Natural killer cell (primary cell): ENCODE measurements around the gene ALG11. TPM values are rescaled to one million over a fixed set of nuclear protein-coding genes. Genes with fewer than 3 reads are reported as not detected.
"Not testable (repeated sequence)": the region's sequence is repeated elsewhere in the genome, so short reads cannot be mapped to it uniquely, and the experiment has no call there.

Experiments used
- ATAC-seq, 3 donors: fragments of 150-1000 bp in 2 of 3; fragments of 200-7000 bp in 1 of 3; cut with Tn5 transposase; 1 replicate in 1 of 3; 2 replicates in 2 of 3; pipeline ENCODE4 v1.10.0; 2021; ENCODE audit warnings: mild to moderate bottlenecking in 2 of 3, moderate library complexity in 2 of 3
- DNase-seq, 2 donors: peaks; one replicate each; pipeline versions ENCODE4 v3.0.0 to v3.0.0-alpha.2; 2013 to 2021; ENCODE audit warnings: mixed read lengths in 1 of 2
- H3K27ac ChIP-seq: one replicate; pipeline ENCODE4 v1.5.1; 2013; ENCODE audit warnings: mild to moderate bottlenecking, low read length
- H3K27me3 ChIP-seq: one replicate; pipeline ENCODE4 v1.6.1; 2013; ENCODE audit warnings: low read length; ENCODE audit not compliant: control insufficient read depth, insufficient read depth
- H3K36me3 ChIP-seq: one replicate; pipeline ENCODE4 v1.6.1; 2013; ENCODE audit warnings: low read length; ENCODE audit not compliant: control insufficient read depth, insufficient read depth
- H3K4me1 ChIP-seq: one replicate; pipeline ENCODE4 v1.6.1; 2013; ENCODE audit warnings: low read length; ENCODE audit not compliant: control insufficient read depth, insufficient read depth
- H3K4me3 ChIP-seq: one replicate; pipeline ENCODE4 v1.5.1; 2013; ENCODE audit warnings: low read length
- H3K9me3 ChIP-seq: one replicate; pipeline ENCODE4 v1.6.1; 2013; ENCODE audit warnings: low read length; ENCODE audit not compliant: control insufficient read depth, insufficient read depth
- H3K27ac Mint-ChIP-seq, 2 donors: one replicate each; pipeline ENCODE4 v1.8.0; 2022; ENCODE audit warnings: mild to moderate bottlenecking in 2 of 2, mixed read lengths in 2 of 2, moderate library complexity in 1 of 2
- H3K27me3 Mint-ChIP-seq, 2 donors: one replicate each; pipeline ENCODE4 v1.8.0; 2022; ENCODE audit warnings: low read depth in 2 of 2, mixed read lengths in 2 of 2
- H3K36me3 Mint-ChIP-seq: one replicate; pipeline ENCODE4 v1.8.0; 2022; ENCODE audit warnings: mixed read lengths
- H3K4me1 Mint-ChIP-seq, 2 donors: one replicate each; pipeline ENCODE4 v1.8.0; 2022; ENCODE audit warnings: mixed read lengths in 2 of 2
- H3K4me3 Mint-ChIP-seq: one replicate; pipeline ENCODE4 v1.8.0; 2022; ENCODE audit warnings: mild to moderate bottlenecking, moderate library complexity, mixed read lengths
- H3K9me3 Mint-ChIP-seq, 2 donors: one replicate each; pipeline ENCODE4 v1.8.0; 2022; ENCODE audit warnings: mixed read lengths in 2 of 2
- WGBS: methylation state at CpG from one replicate; pipeline ENCODE4 v1.1.7; 2013; ENCODE audit warnings: missing lambda C conversion rate; ENCODE audit not compliant: insufficient coverage; 5-methylcytosine and 5-hydroxymethylcytosine counted together
- intact Hi-C: fragments of 100-400 bp; cut with micrococcal nuclease; formaldehyde crosslinking; loops from one replicate; pipeline ENCODE4 v1.14.2; 2022
- total RNA-seq, 4 donors: library from RNA; stranded (reverse); fragments of 120-200 nt in 1 of 4; gene quantifications; one replicate each; pipeline versions ENCODE4 v1.2.3 to v1.2.4, GENCODE V29; 2013 to 2022
- TF ChIP-seq, protein P1 (sequence below): fragments of 200-600 bp; IDR thresholded peaks from one replicate; pipeline ENCODE4 v1.8.0; 2022; ENCODE audit warnings: antibody characterized with exemption

Gene ALG11
- total RNA-seq, 3 donors from 2014 or later (not counting 1 experiment from before 2014, with no cell fraction given): 30.8 to 35.8 (median 35.2) TPM

- H3K4me1 ChIP-seq: no peaks in the 10 kb centered on the region
- intact Hi-C loops: no loop called here
- Mint-ChIP-seq H3K27me3 (peaks cover 10 to 12% of the 10 kb centered on the region in 2 donors), H3K9me3 (no peaks in the 10 kb centered on the region), H3K4me1 (no peaks in the 10 kb centered on the region), H3K4me3 (no peak overlapping the region), H3K27ac (no peak overlapping the region), H3K36me3 (no peaks in the 10 kb centered on the region)
- TF ChIP-seq, protein P1, sequence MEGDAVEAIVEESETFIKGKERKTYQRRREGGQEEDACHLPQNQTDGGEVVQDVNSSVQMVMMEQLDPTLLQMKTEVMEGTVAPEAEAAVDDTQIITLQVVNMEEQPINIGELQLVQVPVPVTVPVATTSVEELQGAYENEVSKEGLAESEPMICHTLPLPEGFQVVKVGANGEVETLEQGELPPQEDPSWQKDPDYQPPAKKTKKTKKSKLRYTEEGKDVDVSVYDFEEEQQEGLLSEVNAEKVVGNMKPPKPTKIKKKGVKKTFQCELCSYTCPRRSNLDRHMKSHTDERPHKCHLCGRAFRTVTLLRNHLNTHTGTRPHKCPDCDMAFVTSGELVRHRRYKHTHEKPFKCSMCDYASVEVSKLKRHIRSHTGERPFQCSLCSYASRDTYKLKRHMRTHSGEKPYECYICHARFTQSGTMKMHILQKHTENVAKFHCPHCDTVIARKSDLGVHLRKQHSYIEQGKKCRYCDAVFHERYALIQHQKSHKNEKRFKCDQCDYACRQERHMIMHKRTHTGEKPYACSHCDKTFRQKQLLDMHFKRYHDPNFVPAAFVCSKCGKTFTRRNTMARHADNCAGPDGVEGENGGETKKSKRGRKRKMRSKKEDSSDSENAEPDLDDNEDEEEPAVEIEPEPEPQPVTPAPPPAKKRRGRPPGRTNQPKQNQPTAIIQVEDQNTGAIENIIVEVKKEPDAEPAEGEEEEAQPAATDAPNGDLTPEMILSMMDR: no peak
- no peaks in the 10 kb centered on the region for H3K9me3 ChIP-seq
- H3K36me3 ChIP-seq: no peaks in the 10 kb centered on the region
- no peak overlapping the region for H3K27ac ChIP-seq
- DNase-seq (no peak), ATAC-seq (no peak)
- 0% methylated on average over 1 of the region's 4 CpGs for WGBS
- no peak overlapping the region for H3K4me3 ChIP-seq
- no peaks in the 10 kb centered on the region for H3K27me3 ChIP-seq
Measured at GRCh38 chr13:51980908-51981307, 31.3 kb upstream of the ALG11 start.

- DNase-seq (no peak), ATAC-seq (no peak)
- Mint-ChIP-seq H3K4me3 (no peak overlapping the region), H3K4me1 (no peaks in the 10 kb centered on the region), H3K27ac (no peak overlapping the region), H3K27me3 (peaks cover 13 to 17% of the 10 kb centered on the region in 2 donors), H3K9me3 (no peaks in the 10 kb centered on the region), H3K36me3 (no peaks in the 10 kb centered on the region)
- Histone ChIP-seq H3K36me3 (no peaks in the 10 kb centered on the region), H3K4me3 (no peak overlapping the region), H3K9me3 (no peaks in the 10 kb centered on the region), H3K27ac (no peak overlapping the region), H3K4me1 (no peaks in the 10 kb centered on the region), H3K27me3 (no peaks in the 10 kb centered on the region)
- WGBS: 91% methylated on average over 3 of the region's 4 CpGs
- intact Hi-C loops: no loop called here
- TF ChIP-seq, protein P1: no peak
Measured at GRCh38 chr13:51981355-51981754, 30.8 kb upstream of the ALG11 start.

DNA sequence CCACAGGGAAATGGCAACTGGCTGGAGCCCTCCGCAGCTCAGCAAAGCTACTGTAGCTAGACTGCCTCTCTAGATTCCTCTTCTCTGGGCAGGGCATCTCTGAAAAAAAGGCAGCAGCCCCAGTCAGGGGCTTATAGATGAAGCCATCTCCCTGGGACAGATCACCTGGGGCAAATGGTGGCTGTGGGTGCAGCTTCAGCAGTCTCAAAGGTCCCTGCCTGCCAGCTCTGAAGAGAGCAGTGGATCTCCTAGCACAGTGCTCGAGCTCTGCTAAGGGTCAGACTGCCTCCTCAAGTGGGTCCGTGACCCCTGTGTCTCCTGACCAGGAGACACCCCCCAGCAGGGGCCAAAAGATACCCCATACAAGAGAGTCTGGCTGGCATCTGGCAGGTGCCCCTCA, 28.9 kb upstream of the ALG11 start:
- H3K27me3 ChIP-seq, H3K4me1 ChIP-seq, intact Hi-C loops, H3K9me3 ChIP-seq, H3K36me3 ChIP-seq, H3K4me3 Mint-ChIP-seq, H3K36me3 Mint-ChIP-seq, H3K27ac Mint-ChIP-seq, DNase-seq, H3K4me3 ChIP-seq, H3K27ac ChIP-seq, H3K4me1 Mint-ChIP-seq, H3K9me3 Mint-ChIP-seq, ATAC-seq: not testable (repeated sequence)
- WGBS: 92% methylated on average over 3 of the region's 3 CpGs
- peaks cover 23 to 36% of the 10 kb centered on the region in 2 donors for H3K27me3 Mint-ChIP-seq

DNA sequence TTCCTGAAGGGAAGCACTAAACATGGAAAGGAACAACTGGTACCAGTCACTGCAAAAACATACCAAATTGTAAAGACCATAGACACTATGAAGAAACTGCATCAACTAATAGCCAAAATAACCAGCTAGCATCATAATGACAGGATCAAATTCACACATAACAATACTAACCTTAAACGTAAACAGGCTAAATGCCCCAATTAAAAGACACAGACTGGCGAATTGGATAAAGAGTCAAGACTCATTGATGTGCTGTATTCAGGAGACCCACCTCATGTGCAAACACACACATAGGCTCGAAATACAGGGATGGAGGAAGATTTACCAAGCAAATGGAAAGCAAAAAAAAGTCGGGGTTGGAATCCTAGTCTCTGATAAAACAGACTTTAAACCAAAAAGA, 27.3 kb upstream of the ALG11 start:
- H3K4me3 Mint-ChIP-seq, H3K27ac ChIP-seq, H3K27ac Mint-ChIP-seq, H3K9me3 Mint-ChIP-seq, H3K4me3 ChIP-seq, H3K4me1 ChIP-seq, intact Hi-C loops, ATAC-seq, H3K9me3 ChIP-seq, DNase-seq, H3K4me1 Mint-ChIP-seq, H3K36me3 ChIP-seq, H3K27me3 ChIP-seq, H3K36me3 Mint-ChIP-seq: not testable (repeated sequence)
- 98% methylated on average over 4 of the region's 4 CpGs for WGBS
- peaks cover 23 to 40% of the 10 kb centered on the region in 2 donors for H3K27me3 Mint-ChIP-seq
